SHP77 (cell line): ENCODE results near the gene CPEB3.
"Not testable (repeated sequence)": the region's sequence is repeated elsewhere in the genome, so short reads cannot be mapped to it uniquely, and the experiment has no call there.

Experiments
- DNase-seq, 2 experiments: peaks; one replicate each; lab custom pipeline; 2025; lab: John Stamatoyannopoulos, UW

The CPEB3 gene

GRCh38 chr10:92290837-92291615 is at the start of gene CPEB3, which contains the start of gene MARCHF5:
CPEB3 (minus strand) TSS chr10:92291078; CDS start chr10:92240350, 50,728 bp downstream.
MARCHF5 (plus strand) TSS chr10:92291167; CDS start chr10:92291495, 328 bp downstream.
- peak; percentile 50 to 71 for DNase-seq

GRCh38 chr10:92329927-92330326 is 39.0 kb upstream of the CPEB3 start:
- DNase-seq: not testable (repeated sequence)

- no peak for DNase-seq
These were observed 38.1 kb upstream of the CPEB3 start for GRCh38 chr10:92328993-92329392.

GRCh38 chr10:92327445-92328433 is 36.9 kb upstream of the CPEB3 start:
- DNase-seq: no peak

GRCh38 chr10:92323079-92323478 is 32.2 kb upstream of the CPEB3 start:
- DNase-seq: no peak

- DNase-seq: no peak
These were observed 25.7 kb upstream of the CPEB3 start for GRCh38 chr10:92316610-92317009.

GRCh38 chr10:92313750-92314149 is 22.9 kb upstream of the CPEB3 start:
- no peak for DNase-seq

- no peak for DNase-seq
These were observed 18.4 kb upstream of the CPEB3 start for GRCh38 chr10:92309272-92309671.

- DNase-seq: no peak
These were observed 14.5 kb upstream of the CPEB3 start for GRCh38 chr10:92305133-92306072.

- DNase-seq: no peak
These were observed 13.2 kb upstream of the CPEB3 start for GRCh38 chr10:92304061-92304460.

- DNase-seq: no peak
These were observed 12.2 kb upstream of the CPEB3 start for GRCh38 chr10:92303096-92303495.

- DNase-seq: no peak
These were observed 7.6 kb upstream of the CPEB3 start for GRCh38 chr10:92298487-92298886.

- DNase-seq: peak in 1 of 2 experiments; percentile 6
These were observed 1.3 kb upstream of the CPEB3 start for GRCh38 chr10:92291921-92292845.

- DNase-seq: no peak
These were observed 663 bp upstream of the CPEB3 start for GRCh38 chr10:92291616-92291865.

- peak; percentile 76 to 79 for DNase-seq
These were observed 622 bp downstream of the CPEB3 start for GRCh38 chr10:92290076-92290836.

GRCh38 chr10:92284112-92284704 is 6.7 kb downstream of the CPEB3 start:
- DNase-seq: no peak

GRCh38 chr10:92278996-92279696 is 11.7 kb downstream of the CPEB3 start:
- no peak for DNase-seq

- DNase-seq: no peak
These were observed 16.8 kb downstream of the CPEB3 start for GRCh38 chr10:92274071-92274470.

GRCh38 chr10:92268748-92269147 is 22.1 kb downstream of the CPEB3 start:
- no peak for DNase-seq
